Neuronal stem cell (in vitro differentiated cells): ENCODE data around the gene EDEM1.

Experiments used
- DNase-seq: peaks from one replicate; pipeline ENCODE4 v3.0.0-alpha.2; 2013; ENCODE audit warnings: low spot score
- H2AFZ ChIP-seq: one replicate; pipeline ENCODE4 v1.6.1; 2013; ENCODE audit warnings: mild to moderate bottlenecking, low read length, inconsistent platforms
- H2AK5ac ChIP-seq: 2 replicates; pipeline ENCODE4 v1.6.1; 2013; ENCODE audit warnings: low read depth, mild to moderate bottlenecking, inconsistent platforms, low read length, moderate library complexity, mixed read lengths
- H2BK120ac ChIP-seq: 2 replicates; pipeline ENCODE4 v1.6.1; 2013; ENCODE audit warnings: low read depth, mild to moderate bottlenecking, inconsistent platforms, low read length, moderate library complexity, mixed read lengths
- H2BK12ac ChIP-seq: one replicate; pipeline ENCODE4 v1.6.1; 2013; ENCODE audit warnings: low read length, inconsistent platforms
- H2BK15ac ChIP-seq: 2 replicates; pipeline ENCODE4 v1.6.1; 2013; ENCODE audit warnings: mild to moderate bottlenecking, low read length, inconsistent platforms, mixed read lengths
- H2BK5ac ChIP-seq: one replicate; pipeline ENCODE4 v1.6.1; 2013; ENCODE audit warnings: inconsistent platforms, mild to moderate bottlenecking, low read length, moderate library complexity
- H3K14ac ChIP-seq: one replicate; pipeline ENCODE4 v1.6.1; 2013; ENCODE audit warnings: low read length, inconsistent platforms
- H3K18ac ChIP-seq: 2 replicates; pipeline ENCODE4 v1.6.1; 2013; ENCODE audit warnings: low read length, inconsistent platforms
- H3K23ac ChIP-seq: 2 replicates; pipeline ENCODE4 v1.6.1; 2013; ENCODE audit warnings: low read depth, mild to moderate bottlenecking, mixed read lengths, low read length, inconsistent platforms; ENCODE audit not compliant: poor library complexity
- H3K27ac ChIP-seq: replicated peaks from 3 replicates; pipeline ENCODE4 v1.5.1; 2013; ENCODE audit warnings: low read length, inconsistent platforms
- H3K27me3 ChIP-seq, 3 experiments: 2 replicates each; pipeline ENCODE4 v1.6.1; 2013; ENCODE audit warnings: low read length in 3 of 3, mild to moderate bottlenecking in 2 of 3, inconsistent platforms in 1 of 3, low read depth in 1 of 3, mixed read lengths in 1 of 3, moderate library complexity in 1 of 3; ENCODE audit not compliant: control insufficient read depth in 3 of 3, insufficient read depth in 3 of 3
- H3K36me3 ChIP-seq, 2 donors: replicated peaks in 1 of 2; 2 replicates each; pipeline ENCODE4 v1.6.1; 2013; ENCODE audit warnings: low read length in 2 of 2; ENCODE audit not compliant: control insufficient read depth in 2 of 2, insufficient read depth in 2 of 2
- H3K4ac ChIP-seq: 2 replicates; pipeline ENCODE4 v1.6.1; 2013; ENCODE audit warnings: inconsistent platforms, mild to moderate bottlenecking, low read length, moderate library complexity
- H3K4me1 ChIP-seq, 2 donors: 1 replicate in 1 of 2; 2 replicates in 1 of 2; pipeline ENCODE4 v1.6.1; 2013; ENCODE audit warnings: low read length in 2 of 2, low read depth in 1 of 2; ENCODE audit not compliant: control insufficient read depth in 2 of 2, insufficient read depth in 1 of 2
- H3K4me2 ChIP-seq: one replicate; pipeline ENCODE4 v1.6.1; 2013; ENCODE audit warnings: mild to moderate bottlenecking, low read length, inconsistent platforms; ENCODE audit not compliant: insufficient read depth, poor library complexity, severe bottlenecking
- H3K4me3 ChIP-seq, 2 donors: 2 replicates each; pipeline ENCODE4 v1.5.1; 2013; ENCODE audit warnings: low read length in 2 of 2, mild to moderate bottlenecking in 2 of 2, inconsistent platforms in 1 of 2, moderate library complexity in 1 of 2
- H3K79me1 ChIP-seq: one replicate; pipeline ENCODE4 v1.6.1; 2013; ENCODE audit warnings: low read depth, mild to moderate bottlenecking, inconsistent platforms, low read length, moderate library complexity
- H3K9ac ChIP-seq: one replicate; pipeline ENCODE4 v1.6.1; 2013; ENCODE audit warnings: mild to moderate bottlenecking, low read depth, low read length, inconsistent platforms; ENCODE audit not compliant: poor library complexity
- H3K9me3 ChIP-seq, 2 donors: replicated peaks in 1 of 2; 2 replicates each; pipeline versions ENCODE3 to v1.6.1; 2013; ENCODE audit warnings: low read length in 2 of 2, mild to moderate bottlenecking in 2 of 2, inconsistent platforms in 1 of 2, low read depth in 1 of 2, mixed read lengths in 1 of 2, moderate library complexity in 1 of 2; ENCODE audit not compliant: control insufficient read depth in 2 of 2, insufficient read depth in 1 of 2
- H4K8ac ChIP-seq: one replicate; pipeline ENCODE4 v1.6.1; 2013; ENCODE audit warnings: low read depth, mild to moderate bottlenecking, inconsistent platforms, low read length, moderate library complexity
- H4K91ac ChIP-seq: one replicate; pipeline ENCODE4 v1.6.1; 2013; ENCODE audit warnings: low read length, low read depth, mild to moderate bottlenecking, inconsistent platforms; ENCODE audit not compliant: poor library complexity
- WGBS, 2 donors: extraction: QIAGEN DNeasy Blood & Tissue Kit; methylation state at CpG; one replicate each; pipeline ENCODE4 v1.1.7; 2013; ENCODE audit warnings: missing lambda C conversion rate in 2 of 2, mixed read lengths in 1 of 2; ENCODE audit not compliant: insufficient read length in 2 of 2, insufficient replicate concordance in 1 of 2; ENCODE audit errors: extremely low coverage in 2 of 2; 5-methylcytosine and 5-hydroxymethylcytosine counted together

Gene EDEM1

DNA sequence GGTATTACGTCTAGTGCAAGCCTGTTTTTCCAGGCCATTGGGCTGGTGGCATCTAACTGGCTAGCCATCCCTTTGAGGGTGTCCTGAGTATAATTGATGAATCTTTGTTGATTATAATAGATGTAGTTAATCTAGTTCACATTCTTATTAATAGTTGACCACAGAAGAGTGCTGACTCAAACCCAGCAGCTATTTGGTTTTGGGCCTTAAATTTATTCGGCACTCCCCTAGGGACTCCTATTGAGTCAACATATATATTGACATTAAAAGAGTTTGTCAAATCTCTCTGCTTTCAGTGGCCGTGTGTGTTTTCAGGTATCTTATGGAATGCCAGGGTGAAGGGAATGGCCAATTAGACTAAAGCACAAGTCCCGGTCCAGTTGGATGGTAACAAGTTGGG, 45.7 kb upstream of the EDEM1 start:
- no peaks in the 10 kb centered on the region for H3K4me1 ChIP-seq
- no CpG with 5 or more reads among the region's 4 CpGs for WGBS, 2 donors
- no peak for DNase-seq
- no peak overlapping the region for H2BK5ac ChIP-seq
- H3K27me3 ChIP-seq, result no peaks in the 10 kb centered on the region
- H3K14ac ChIP-seq, result no peak overlapping the region
- no peak overlapping the region for H4K91ac ChIP-seq
- peaks cover 3% of the 10 kb centered on the region for H3K79me1 ChIP-seq
- H3K18ac ChIP-seq, result no peak overlapping the region
- H3K23ac ChIP-seq, result no peak overlapping the region
- no peak overlapping the region for H2AFZ ChIP-seq
- H3K27ac ChIP-seq, result no peak overlapping the region
- H3K9me3 ChIP-seq, result peaks cover 0 to 5% of the 10 kb centered on the region in 2 donors
- no peak overlapping the region for H2BK15ac ChIP-seq
- no peak overlapping the region for H2AK5ac ChIP-seq
- no peak overlapping the region for H3K4me3 ChIP-seq
- no peak overlapping the region for H3K4ac ChIP-seq
- H2BK120ac ChIP-seq, result no peak overlapping the region
- no peak overlapping the region for H2BK12ac ChIP-seq
- no peak overlapping the region for H3K9ac ChIP-seq
- H3K36me3 ChIP-seq, result no peaks in the 10 kb centered on the region
- H4K8ac ChIP-seq, result no peak overlapping the region
- H3K4me2 ChIP-seq, result no peak overlapping the region

DNA sequence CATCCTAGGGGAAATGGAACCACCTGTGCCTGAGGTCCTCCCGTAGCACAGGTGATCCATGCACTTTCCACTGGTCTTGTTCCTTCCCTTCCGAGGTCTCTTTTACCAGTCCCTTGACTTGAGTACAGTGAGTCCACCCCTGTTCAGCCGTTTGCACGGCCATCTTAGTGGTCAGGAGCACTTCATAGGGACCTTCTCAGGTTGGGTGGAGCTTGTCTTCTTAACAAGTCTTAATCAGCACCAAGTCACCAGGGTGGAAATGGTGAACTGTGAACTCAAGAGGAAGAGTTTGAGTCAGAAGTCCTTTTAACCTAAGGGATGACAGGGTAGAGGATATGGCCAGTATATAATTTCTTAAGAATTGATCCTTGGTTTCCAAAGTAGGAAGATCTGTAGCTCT, 44.0 kb upstream of the EDEM1 start:
- Histone ChIP-seq H3K18ac (no peak overlapping the region), H4K91ac (no peak overlapping the region), H2BK15ac (no peak overlapping the region), H3K4me1 (no peaks in the 10 kb centered on the region), H4K8ac (no peak overlapping the region), H2BK5ac (no peak overlapping the region), H3K9me3 (peaks cover 4 to 5% of the 10 kb centered on the region in 2 donors), H3K4me2 (no peak overlapping the region), H2AK5ac (no peak overlapping the region), H2AFZ (no peak overlapping the region), H3K14ac (no peak overlapping the region), H3K4me3 (no peak overlapping the region), H3K27me3 (no peaks in the 10 kb centered on the region), H3K36me3 (no peaks in the 10 kb centered on the region), H2BK120ac (no peak overlapping the region), H3K27ac (no peak overlapping the region), H3K4ac (no peak overlapping the region), H2BK12ac (no peak overlapping the region), H3K23ac (no peak overlapping the region), H3K9ac (no peak overlapping the region), H3K79me1 (peaks cover 3% of the 10 kb centered on the region)
- no peak for DNase-seq
- no CpG with 5 or more reads among the region's 4 CpGs for WGBS, 2 donors

GRCh38 chr3:5144316-5144994, 43.1 kb upstream of the EDEM1 start:
- no peaks in the 10 kb centered on the region for H3K4me1 ChIP-seq
- H2BK12ac ChIP-seq, result no peak overlapping the region
- no peak overlapping the region for H2BK15ac ChIP-seq

DNA sequence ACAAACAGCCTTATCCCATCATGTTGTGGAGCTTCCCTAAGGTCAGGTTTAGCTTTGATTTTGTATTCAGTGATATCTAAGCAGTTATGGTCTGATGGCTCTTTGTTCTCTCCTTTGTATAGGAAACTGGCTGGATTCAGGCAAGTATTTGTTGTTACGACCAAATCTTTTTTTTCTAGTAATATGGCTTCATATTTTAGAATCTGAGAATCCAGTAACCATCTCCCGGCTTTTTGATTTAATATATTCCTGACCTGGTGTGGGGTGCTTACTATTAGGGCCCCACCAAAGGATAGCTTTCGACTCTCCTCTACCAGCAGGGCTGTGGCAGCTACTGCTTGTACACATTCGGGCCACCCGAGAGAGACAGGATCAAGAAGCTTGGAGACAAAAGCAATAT, 42.4 kb upstream of the EDEM1 start:
- no peaks in the 10 kb centered on the region for H3K27me3 ChIP-seq
- H3K4ac ChIP-seq, result no peak overlapping the region
- no peak overlapping the region for H2BK12ac ChIP-seq
- peaks cover 4 to 5% of the 10 kb centered on the region in 2 donors for H3K9me3 ChIP-seq
- H2AFZ ChIP-seq, result no peak overlapping the region
- no peak overlapping the region for H4K8ac ChIP-seq
- no peak overlapping the region for H2BK120ac ChIP-seq
- peaks cover 8% of the 10 kb centered on the region for H3K79me1 ChIP-seq
- H3K36me3 ChIP-seq, result no peaks in the 10 kb centered on the region
- H2BK5ac ChIP-seq, result no peak overlapping the region
- no peak overlapping the region for H3K18ac ChIP-seq
- no peak overlapping the region for H3K9ac ChIP-seq
- no peak overlapping the region for H2AK5ac ChIP-seq
- H3K4me1 ChIP-seq, result no peaks in the 10 kb centered on the region
- no peak overlapping the region for H3K4me2 ChIP-seq
- H2BK15ac ChIP-seq, result no peak overlapping the region
- H3K27ac ChIP-seq, result no peak overlapping the region
- no CpG with 5 or more reads among the region's 5 CpGs for WGBS, 2 donors
- no peak overlapping the region for H3K4me3 ChIP-seq
- DNase-seq, result no peak
- no peak overlapping the region for H4K91ac ChIP-seq
- H3K23ac ChIP-seq, result no peak overlapping the region
- H3K14ac ChIP-seq, result no peak overlapping the region

More at GRCh38 chr3:5144316-5144994, 43.1 kb upstream of the EDEM1 start:
- no peak overlapping the region for H3K4me3 ChIP-seq
- H2BK120ac ChIP-seq, result no peak overlapping the region
- H2AK5ac ChIP-seq, result no peak overlapping the region
- H3K14ac ChIP-seq, result no peak overlapping the region
- no peak overlapping the region for H3K27ac ChIP-seq
- no peak overlapping the region for H3K18ac ChIP-seq
- no peak overlapping the region for H2BK5ac ChIP-seq
- H3K23ac ChIP-seq, result no peak overlapping the region
- no peak overlapping the region for H2AFZ ChIP-seq
- peaks cover 8% of the 10 kb centered on the region for H3K79me1 ChIP-seq
- no peak for DNase-seq
- H3K36me3 ChIP-seq, result no peaks in the 10 kb centered on the region
- no peak overlapping the region for H3K4me2 ChIP-seq
- peaks cover 4 to 5% of the 10 kb centered on the region in 2 donors for H3K9me3 ChIP-seq
- no peak overlapping the region for H3K4ac ChIP-seq
- no CpG with 5 or more reads among the region's 5 CpGs for WGBS, 2 donors
- H3K9ac ChIP-seq, result no peak overlapping the region
- H4K8ac ChIP-seq, result no peak overlapping the region
- no peaks in the 10 kb centered on the region for H3K27me3 ChIP-seq
- no peak overlapping the region for H4K91ac ChIP-seq
